ENCODE results near the gene IL1RAPL2.
"Not testable (repeated sequence)": the region's sequence is repeated elsewhere in the genome, so short reads cannot be mapped to it uniquely, and the experiment has no call there.

Gene IL1RAPL2

GRCh38 chrX:105744291-105744690, 1178.3 kb downstream of the IL1RAPL2 start:
- no peak for DNase-seq

GRCh38 chrX:105744946-105745345, 1178.9 kb downstream of the IL1RAPL2 start:
- DNase-seq: no peak

- DNase-seq: no peak
Measured at GRCh38 chrX:105745863-105746262, 1179.9 kb downstream of the IL1RAPL2 start.

GRCh38 chrX:105752338-105752956, 1186.4 kb downstream of the IL1RAPL2 start:
- no peak for DNase-seq

- no peak for DNase-seq
Measured at GRCh38 chrX:105753411-105753810, 1187.4 kb downstream of the IL1RAPL2 start.

- DNase-seq: no peak
Measured at GRCh38 chrX:105754286-105754964, 1188.4 kb downstream of the IL1RAPL2 start.

GRCh38 chrX:105755109-105755508, 1189.1 kb downstream of the IL1RAPL2 start:
- DNase-seq: no peak

- no peak for DNase-seq
Measured at GRCh38 chrX:105758754-105759153, 1192.8 kb downstream of the IL1RAPL2 start.

GRCh38 chrX:105759598-105759997, 1193.6 kb downstream of the IL1RAPL2 start:
- DNase-seq: no peak

GRCh38 chrX:105765691-105766090, 1199.7 kb downstream of the IL1RAPL2 start:
- DNase-seq: no peak

- DNase-seq: no peak
Measured at GRCh38 chrX:105773801-105774200, 1207.8 kb downstream of the IL1RAPL2 start.

- DNase-seq: no peak
Measured at GRCh38 chrX:105775679-105776078, 1209.7 kb downstream of the IL1RAPL2 start.

GRCh38 chrX:105781804-105782203, 1215.8 kb downstream of the IL1RAPL2 start:
- no peak for DNase-seq

- not testable (repeated sequence) for DNase-seq
Measured at GRCh38 chrX:105796877-105797276, 1230.9 kb downstream of the IL1RAPL2 start.

- no peak for DNase-seq
Measured at GRCh38 chrX:105803891-105804290, 1237.9 kb downstream of the IL1RAPL2 start.

GRCh38 chrX:105805655-105806054, 1239.7 kb downstream of the IL1RAPL2 start:
- DNase-seq: not testable (repeated sequence)

- DNase-seq: no peak
Measured at GRCh38 chrX:105816517-105816916, 1250.5 kb downstream of the IL1RAPL2 start.
